ENCODE results near the gene RPS6KA5.

RPS6KA5 gene

GRCh38 chr14:91084516-91084915 is 24.1 kb upstream of the RPS6KA5 start:
- DNase-seq (ENCODE audit: low read depth): no peak
- H3K4me3 ChIP-seq (ENCODE audit: low read depth, low read length): no peak overlapping the region
- TF ChIP-seq CTCF (IDR thresholded peaks at IDR 0.05; ENCODE audit: insufficient read depth, low read depth, low read length, missing control alignments): no peak

GRCh38 chr14:91082282-91082681 is 21.8 kb upstream of the RPS6KA5 start:
- TF ChIP-seq CTCF (IDR thresholded peaks at IDR 0.05; ENCODE audit: insufficient read depth, low read depth, low read length, missing control alignments): no peak
- H3K4me3 ChIP-seq (ENCODE audit: low read depth, low read length): no peak overlapping the region
- no peak for DNase-seq (ENCODE audit: low read depth)

GRCh38 chr14:91080071-91080470 is 19.6 kb upstream of the RPS6KA5 start:
- no peak for TF ChIP-seq CTCF (IDR thresholded peaks at IDR 0.05; ENCODE audit: insufficient read depth, low read depth, low read length, missing control alignments)
- no peak for DNase-seq (ENCODE audit: low read depth)
- no peak overlapping the region for H3K4me3 ChIP-seq (ENCODE audit: low read depth, low read length)

GRCh38 chr14:91078095-91078737 is 17.8 kb upstream of the RPS6KA5 start:
- peak; percentile 85 for DNase-seq (ENCODE audit: low read depth)
- no peak overlapping the region for H3K4me3 ChIP-seq (ENCODE audit: low read depth, low read length)
- TF ChIP-seq CTCF (IDR thresholded peaks at IDR 0.05; ENCODE audit: insufficient read depth, low read depth, low read length, missing control alignments): no peak

- no peak for DNase-seq (ENCODE audit: low read depth)
- no peak overlapping the region for H3K4me3 ChIP-seq (ENCODE audit: low read depth, low read length)
- TF ChIP-seq CTCF (IDR thresholded peaks at IDR 0.05; ENCODE audit: insufficient read depth, low read depth, low read length, missing control alignments): no peak
Measured at GRCh38 chr14:91075553-91075952, 15.1 kb upstream of the RPS6KA5 start.

- DNase-seq (ENCODE audit: low read depth): no peak
- H3K4me3 ChIP-seq (ENCODE audit: low read depth, low read length): no peak overlapping the region
- no peak for TF ChIP-seq CTCF (IDR thresholded peaks at IDR 0.05; ENCODE audit: insufficient read depth, low read depth, low read length, missing control alignments)
Measured at GRCh38 chr14:91070572-91070971, 10.1 kb upstream of the RPS6KA5 start.

- peak; percentile 15 for DNase-seq (ENCODE audit: low read depth)
- no peak for TF ChIP-seq CTCF (IDR thresholded peaks at IDR 0.05; ENCODE audit: insufficient read depth, low read depth, low read length, missing control alignments)
- H3K4me3 ChIP-seq (ENCODE audit: low read depth, low read length): no peak overlapping the region
Measured at GRCh38 chr14:91068642-91069041, 8.2 kb upstream of the RPS6KA5 start.
